Fibroblast of skin of right quadriceps (primary cell): ENCODE results near the gene MACROD1.
"Not testable (repeated sequence)": the region's sequence is repeated elsewhere in the genome, so short reads cannot be mapped to it uniquely, and the experiment has no call there.

Source experiments
- DNase-seq: peaks from one replicate; pipeline ENCODE4 v3.0.0-alpha.2; 2013

MACROD1 gene

DNA sequence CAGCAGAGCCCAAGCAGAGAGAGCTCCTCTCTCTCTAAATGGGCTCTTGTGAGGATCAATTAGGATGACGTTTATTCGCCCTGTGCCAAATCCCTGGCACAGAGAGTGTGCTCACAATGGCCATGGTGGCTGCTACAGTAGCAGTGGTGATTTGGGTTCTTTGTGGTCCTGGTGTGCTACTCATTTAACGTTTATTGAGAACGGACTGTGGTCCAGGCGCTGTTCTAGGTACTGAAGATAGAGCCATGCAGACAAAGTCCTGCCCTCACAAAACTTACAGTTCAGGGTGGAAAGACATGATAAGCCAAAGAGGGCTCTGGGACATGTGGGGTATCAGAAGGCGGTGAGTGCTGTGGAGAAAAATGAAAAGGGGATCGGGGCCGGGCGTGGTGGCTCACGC, 174.4 kb downstream of the MACROD1 start:
- no peak for DNase-seq

GRCh38 chr11:63986932-63987513, 178.9 kb downstream of the MACROD1 start:
- no peak for DNase-seq

- peak; percentile 84 for DNase-seq
Measured at GRCh38 chr11:63986156-63986931, 179.6 kb downstream of the MACROD1 start, which contains the start of gene OTUB1. Gene OTUB1 (plus strand): TSS chr11:63986438. CDS start chr11:63986457, 19 bp downstream.

DNA sequence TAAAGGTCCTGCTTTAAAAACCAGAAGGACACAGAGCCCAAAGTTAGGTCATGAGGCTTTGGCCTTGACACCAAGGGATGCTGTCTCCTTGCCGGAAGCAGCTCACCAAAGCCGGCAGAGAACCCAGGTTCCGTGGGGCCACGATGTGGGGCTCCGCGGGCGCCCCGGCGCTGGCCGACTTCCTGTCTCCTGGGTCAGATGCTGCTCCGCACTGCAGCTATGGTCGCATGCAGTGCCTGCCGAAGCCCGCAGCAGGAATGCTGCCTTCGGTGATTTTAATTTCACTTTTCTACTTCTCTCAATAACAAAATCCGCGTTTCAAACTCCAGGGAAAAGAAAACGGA, 180.1 kb downstream of the MACROD1 start:
- DNase-seq = no peak

GRCh38 chr11:63979426-63979825, 186.5 kb downstream of the MACROD1 start:
- DNase-seq = no peak

DNA sequence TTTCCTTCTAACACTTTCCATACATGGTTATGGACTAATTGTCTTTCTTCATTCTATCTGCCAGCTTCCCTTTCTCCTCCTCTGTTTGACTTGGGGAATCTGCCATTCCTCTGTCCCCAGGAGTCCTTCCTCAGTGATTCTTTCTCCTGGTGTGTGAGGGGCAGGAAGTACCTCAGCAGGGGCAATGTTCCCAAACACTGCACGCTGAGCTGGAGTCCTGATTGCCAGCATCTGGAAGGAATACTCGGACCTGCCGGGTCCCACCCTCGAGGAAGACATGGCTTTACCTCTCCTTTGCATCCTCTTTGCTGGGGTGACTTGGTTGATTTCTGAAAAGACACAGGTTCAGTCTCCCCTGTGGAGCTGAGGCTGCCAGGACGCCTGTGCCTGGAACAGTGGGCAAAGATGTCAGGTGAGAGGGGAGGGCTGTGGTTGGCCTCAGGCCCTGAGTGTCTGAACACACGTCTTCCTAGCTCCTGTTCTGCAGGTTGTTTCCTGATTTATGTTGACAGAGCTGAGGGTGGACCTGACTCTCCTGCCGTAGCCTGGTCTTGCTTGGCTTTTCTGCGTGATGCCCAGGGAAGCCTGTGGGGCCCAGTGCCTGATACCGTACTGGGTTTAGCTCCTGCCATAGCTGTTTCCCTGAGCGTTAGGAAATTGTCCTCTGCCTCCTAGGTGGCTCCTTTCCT, 187.2 kb downstream of the MACROD1 start:
- DNase-seq = no peak

GRCh38 chr11:63974259-63975143, 191.4 kb downstream of the MACROD1 start, which contains the start of gene COX8A:
Gene COX8A (plus strand): TSS chr11:63974620. CDS start chr11:63974681, 61 bp downstream.
- peak; percentile 100 for DNase-seq

- not testable (repeated sequence) for DNase-seq
Measured at GRCh38 chr11:63973912-63974258, 192.0 kb downstream of the MACROD1 start.

DNA sequence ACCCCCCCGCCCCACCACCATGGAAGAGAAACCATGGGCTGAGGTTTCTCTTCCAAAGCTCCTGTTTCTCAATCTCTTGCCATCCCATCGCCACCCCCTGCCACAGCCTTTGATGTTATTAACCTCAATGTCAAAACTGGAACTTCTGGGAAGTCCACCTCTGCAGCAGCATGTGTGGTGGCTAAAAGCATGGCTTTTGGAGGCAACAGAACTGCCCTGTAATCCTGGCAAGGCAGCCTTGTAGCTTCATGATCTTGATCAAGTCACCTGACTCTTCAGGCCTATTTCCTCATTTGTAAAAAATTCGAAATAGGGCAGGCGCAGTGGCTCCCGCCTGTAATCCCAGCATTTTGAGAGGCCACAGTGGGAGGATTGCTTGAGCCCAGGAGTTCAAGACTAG, 195.0 kb downstream of the MACROD1 start:
- DNase-seq = no peak

DNA sequence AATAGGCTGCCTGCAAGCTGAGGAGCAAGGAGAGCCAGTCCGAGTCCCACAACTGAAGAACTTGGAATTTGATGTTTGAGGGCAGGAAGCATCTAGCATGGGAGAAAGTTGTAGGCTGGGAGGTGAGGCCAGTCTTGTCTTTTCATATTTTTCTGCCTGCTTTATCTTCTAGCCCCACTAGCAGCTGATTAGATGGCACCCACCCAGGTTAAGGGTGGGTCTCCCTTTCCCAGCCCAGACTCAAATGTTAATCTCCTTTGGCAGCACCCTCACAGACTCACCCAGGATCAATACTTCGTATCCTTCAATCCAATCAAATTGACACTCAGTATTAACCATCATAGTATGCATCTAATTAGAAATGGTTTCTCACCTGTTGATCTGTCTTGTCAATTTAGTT, 196.5 kb downstream of the MACROD1 start:
- DNase-seq = no peak

- DNase-seq = no peak
Measured at GRCh38 chr11:63966444-63966843, 199.5 kb downstream of the MACROD1 start.

DNA sequence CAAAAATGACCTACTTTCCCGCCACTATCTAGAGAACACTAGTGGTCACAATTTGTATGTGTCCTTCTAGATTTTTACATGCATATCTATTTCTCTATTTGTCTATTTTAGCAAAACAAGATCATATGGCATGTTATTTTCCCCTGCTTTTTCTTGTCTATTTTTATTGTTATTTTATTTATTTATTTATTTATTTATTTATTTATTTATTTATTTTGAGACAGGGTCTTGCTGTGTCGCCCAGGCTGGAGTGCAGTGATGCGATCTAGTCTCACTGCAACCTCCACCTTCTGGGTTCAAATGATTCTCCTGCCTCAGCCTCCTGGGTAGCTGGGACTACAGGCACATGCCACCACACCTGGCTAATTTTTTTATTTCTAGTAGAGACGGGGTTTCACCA, 202.0 kb downstream of the MACROD1 start:
- DNase-seq = not testable (repeated sequence)

- DNase-seq = peak; percentile 30
Measured at GRCh38 chr11:63961608-63962412, 204.1 kb downstream of the MACROD1 start.

- no peak for DNase-seq
Measured at GRCh38 chr11:63958008-63958407, 207.9 kb downstream of the MACROD1 start.

- no peak for DNase-seq
Measured at GRCh38 chr11:63952570-63952969, 213.3 kb downstream of the MACROD1 start.

GRCh38 chr11:63951779-63952536, 214.0 kb downstream of the MACROD1 start:
- DNase-seq = no peak
